ENCODE results near the gene RIMBP2.
"Not testable (repeated sequence)": the region's sequence is repeated elsewhere in the genome, so short reads cannot be mapped to it uniquely, and the experiment has no call there.

DNA sequence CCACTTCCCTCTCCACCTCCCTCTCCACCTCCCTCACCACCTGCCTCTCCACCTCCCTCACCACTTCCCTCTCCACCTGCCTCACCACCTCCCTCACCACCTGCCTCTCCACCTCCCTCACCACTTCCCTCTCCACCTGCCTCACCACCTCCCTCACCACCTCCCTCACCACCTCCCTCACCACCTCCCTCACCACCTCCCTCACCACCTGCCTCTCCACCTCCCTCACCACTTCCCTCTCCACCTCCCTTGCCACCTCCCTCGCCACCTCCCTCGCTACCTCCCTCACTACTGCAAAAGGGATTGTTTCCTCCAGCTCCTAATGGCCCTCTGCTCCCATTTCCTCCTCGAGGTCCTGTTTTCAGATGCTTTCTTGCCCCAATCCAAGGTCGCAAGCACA lies 69.9 kb downstream of the RIMBP2 start:
- not testable (repeated sequence) for TF ChIP-seq TAF1 (IDR thresholded peaks at IDR 0.05; ENCODE audit: borderline replicate concordance, low read depth, low read length); POLR2AphosphoS5 (IDR thresholded peaks at IDR 0.05; ENCODE audit: low read depth, low read length)

Measured in GM12892 (cell line).